UCSD-AML1 (cell line): Measurements from ENCODE around the gene RIBC1.
"Not testable (repeated sequence)": the region's sequence is repeated elsewhere in the genome, so short reads cannot be mapped to it uniquely, and the experiment has no call there.

Experiments used
- DNase-seq: peaks from one replicate; lab custom pipeline; 2025; ENCODE audit not compliant: unreplicated experiment; lab: John Stamatoyannopoulos, UW

Gene RIBC1

GRCh38 chrX:53422861-53423306, at the start of gene RIBC1:
TSS of gene RIBC1 (plus strand) at chrX:53422873. CDS start at chrX:53426277, 3,404 bp downstream.
- no peak for DNase-seq

- no peak for DNase-seq
Observed at GRCh38 chrX:53373307-53373706, 49.4 kb upstream of the RIBC1 start.

- DNase-seq = no peak
Observed at GRCh38 chrX:53374222-53374820, 48.4 kb upstream of the RIBC1 start.

GRCh38 chrX:53374923-53375322, 47.8 kb upstream of the RIBC1 start:
- no peak for DNase-seq

- no peak for DNase-seq
Observed at GRCh38 chrX:53376888-53377287, 45.8 kb upstream of the RIBC1 start.

- DNase-seq = no peak
Observed at GRCh38 chrX:53377464-53377863, 45.2 kb upstream of the RIBC1 start.

GRCh38 chrX:53379008-53379710, 43.5 kb upstream of the RIBC1 start:
- DNase-seq = no peak

GRCh38 chrX:53379747-53380146, 42.9 kb upstream of the RIBC1 start:
- no peak for DNase-seq

GRCh38 chrX:53383376-53384076, 39.1 kb upstream of the RIBC1 start:
- DNase-seq = no peak

GRCh38 chrX:53395605-53396298, 26.9 kb upstream of the RIBC1 start:
- no peak for DNase-seq

- no peak for DNase-seq
Observed at GRCh38 chrX:53398216-53398615, 24.5 kb upstream of the RIBC1 start.

GRCh38 chrX:53403535-53403934, 19.1 kb upstream of the RIBC1 start:
- DNase-seq = no peak

GRCh38 chrX:53412446-53412845, 10.2 kb upstream of the RIBC1 start:
- peak; percentile 20 for DNase-seq

GRCh38 chrX:53420351-53420750, 2.3 kb upstream of the RIBC1 start:
- not testable (repeated sequence) for DNase-seq

GRCh38 chrX:53421125-53421524, 1.5 kb upstream of the RIBC1 start:
- no peak for DNase-seq

GRCh38 chrX:53421772-53422085, 944 bp upstream of the RIBC1 start:
- DNase-seq = no peak

GRCh38 chrX:53422086-53422860, 400 bp upstream of the RIBC1 start, which contains the start of gene SMC1A:
TSS of gene SMC1A (minus strand) at chrX:53422654. CDS start at chrX:53422600, 54 bp downstream.
- DNase-seq = peak; percentile 97

- no peak for DNase-seq
Observed at GRCh38 chrX:53429755-53430154, 7.1 kb downstream of the RIBC1 start.

GRCh38 chrX:53430231-53430630, 7.6 kb downstream of the RIBC1 start:
- no peak for DNase-seq
